Naive thymus-derived CD8-positive, alpha-beta T cell (primary cell): Measurements from ENCODE around the gene POFUT1. TPM values are rescaled to one million over a fixed set of nuclear protein-coding genes. Genes with fewer than 3 reads are reported as not detected.
"Not testable (repeated sequence)": the region's sequence is repeated elsewhere in the genome, so short reads cannot be mapped to it uniquely, and the experiment has no call there.

Experiments used
- ATAC-seq, 2 donors: fragments of 150-1000 bp; cut with Tn5 transposase in 1 of 2; sonication (Bioruptor Pico), chemical (Tn5 transposase) in 1 of 2; 1 replicate in 1 of 2; 2 replicates in 1 of 2; pipeline ENCODE4 v1.10.0; 2021; ENCODE audit warnings: mild to moderate bottlenecking in 2 of 2, moderate library complexity in 2 of 2
- POLR2A ChIA-PET: fragments of 350-600 bp; sonication (Branson Sonifier 250); formaldehyde crosslinking; loops from one replicate; lab custom pipeline; 2021; ENCODE audit warnings: antibody characterized with exemption; lab: Charles Lee
- DNase-seq, 10 donors: peaks; one replicate each; pipeline versions ENCODE4 v3.0.0 to v3.0.0-alpha.2; 2020 to 2022
- H3K27ac Mint-ChIP-seq, 10 donors: one replicate each; pipeline ENCODE4 v1.8.0; 2020 to 2022; ENCODE audit warnings: mild to moderate bottlenecking in 10 of 10, mixed read lengths in 10 of 10, moderate library complexity in 4 of 10, inconsistent platforms in 1 of 10
- H3K27me3 Mint-ChIP-seq, 5 donors: one replicate each; pipeline ENCODE4 v1.8.0; 2021 to 2022; ENCODE audit warnings: mixed read lengths in 5 of 5
- H3K36me3 Mint-ChIP-seq, 3 donors: one replicate each; pipeline ENCODE4 v1.8.0; 2020 to 2022; ENCODE audit warnings: mixed read lengths in 3 of 3, mild to moderate bottlenecking in 2 of 3, inconsistent platforms in 1 of 3
- H3K4me1 Mint-ChIP-seq, 4 donors: one replicate each; pipeline ENCODE4 v1.8.0; 2021 to 2022; ENCODE audit warnings: mixed read lengths in 4 of 4
- H3K4me3 Mint-ChIP-seq, 10 donors: one replicate each; pipeline ENCODE4 v1.8.0; 2020 to 2022; ENCODE audit warnings: mild to moderate bottlenecking in 10 of 10, mixed read lengths in 10 of 10, moderate library complexity in 6 of 10, inconsistent platforms in 1 of 10
- H3K9me3 Mint-ChIP-seq, 9 donors: one replicate each; pipeline ENCODE4 v1.8.0; 2020 to 2022; ENCODE audit warnings: mixed read lengths in 9 of 9, mild to moderate bottlenecking in 3 of 9, inconsistent platforms in 1 of 9, moderate library complexity in 1 of 9
- polyA plus RNA-seq, 3 donors: library from polyadenylated mRNA; unstranded; fragments of 300-500 nt; fragmentation: Illumina TruSeq; gene quantifications; one replicate each; pipeline ENCODE4 v1.2.3, GENCODE V29; 2021
- total RNA-seq, 8 experiments: library from RNA in 2 of 8; stranded (reverse) in 2 of 8; gene quantifications; one replicate each; pipeline ENCODE4 v1.2.3 and lab custom pipeline; 2021 to 2026

The POFUT1 gene
- total and polyA plus RNA-seq, 5 experiments from 2014 or later = 10.7 to 21.8 (median 15.0) TPM

DNA sequence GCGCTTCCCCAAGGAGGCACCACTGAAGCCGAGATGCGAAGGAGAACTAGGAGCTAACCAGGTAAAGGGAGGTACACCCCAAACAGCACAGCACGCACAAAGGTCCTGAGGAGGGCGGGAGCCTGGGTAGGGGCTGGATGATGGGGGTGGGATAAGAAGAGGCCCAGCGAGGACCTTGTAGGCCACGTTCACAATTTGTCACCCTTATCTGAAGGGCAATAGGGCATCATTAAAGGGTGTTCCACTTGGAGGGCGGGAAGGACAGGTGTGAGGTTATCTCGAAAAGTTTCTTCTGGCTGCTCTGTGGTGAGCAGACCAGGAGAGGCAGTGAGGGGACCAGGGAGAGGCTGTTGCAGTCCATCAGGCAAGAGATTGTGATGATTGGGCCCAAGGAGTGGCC, 25.6 kb downstream of the POFUT1 start:
- no peaks in the 10 kb centered on the region for H3K9me3 Mint-ChIP-seq
- POLR2A ChIA-PET = no interaction called here
- peak overlapping the region in 1 of 10 donors; percentile 28 for H3K4me3 Mint-ChIP-seq
- ATAC-seq (no peak), DNase-seq (no peak)
- no peaks in the 10 kb centered on the region for H3K27me3 Mint-ChIP-seq
- H3K36me3 Mint-ChIP-seq = peaks cover 0 to 63% (median 18%) of the 10 kb centered on the region in 3 donors
- peak overlapping the region in 5 of 10 donors; percentile 41 to 81 (median 53) for H3K27ac Mint-ChIP-seq
- peaks cover 14 to 25% (median 20%) of the 10 kb centered on the region in 4 donors for H3K4me1 Mint-ChIP-seq

DNA sequence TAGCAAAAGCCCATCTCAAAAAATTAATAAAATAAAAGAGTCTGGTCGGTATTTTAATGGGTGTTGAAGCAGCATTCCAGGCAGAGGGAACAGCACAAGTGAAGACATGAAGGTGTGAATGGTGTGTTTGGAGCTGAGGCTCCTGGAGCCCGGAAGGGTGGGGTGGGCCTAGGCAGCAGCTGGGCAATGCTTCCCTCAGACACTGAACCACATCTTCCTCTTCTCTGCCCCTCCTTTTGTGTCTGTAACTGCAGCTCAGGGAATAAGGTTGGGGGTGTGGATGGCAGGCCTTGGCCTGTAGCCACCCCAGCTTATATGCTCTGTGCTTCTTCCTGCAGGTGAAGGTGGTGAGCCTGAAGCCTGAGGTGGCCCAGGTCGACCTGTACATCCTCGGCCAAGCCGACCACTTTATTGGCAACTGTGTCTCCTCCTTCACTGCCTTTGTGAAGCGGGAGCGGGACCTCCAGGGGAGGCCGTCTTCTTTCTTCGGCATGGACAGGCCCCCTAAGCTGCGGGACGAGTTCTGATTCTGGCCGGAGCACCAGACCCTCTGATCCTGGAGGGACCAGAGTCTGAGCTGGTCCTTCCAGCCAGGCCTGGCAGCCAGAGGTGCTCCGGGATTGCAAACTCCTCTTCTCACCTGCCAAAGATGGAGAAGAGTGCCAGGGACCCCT, 26.6 kb downstream of the POFUT1 start:
- DNase-seq (no peak), ATAC-seq (no peak)
- POLR2A ChIA-PET = interaction anchor here (0.5 kb wide), 1 partner anchor 540 kb away, joined by 7 read pairs; no protein-coding TSS in a partner anchor
- Mint-ChIP-seq H3K27ac (no peak overlapping the region), H3K27me3 (no peaks in the 10 kb centered on the region), H3K4me3 (no peak overlapping the region), H3K36me3 (peaks cover 0 to 56% (median 16%) of the 10 kb centered on the region in 3 donors), H3K9me3 (no peaks in the 10 kb centered on the region), H3K4me1 (peaks cover 14 to 25% (median 20%) of the 10 kb centered on the region in 4 donors)

DNA sequence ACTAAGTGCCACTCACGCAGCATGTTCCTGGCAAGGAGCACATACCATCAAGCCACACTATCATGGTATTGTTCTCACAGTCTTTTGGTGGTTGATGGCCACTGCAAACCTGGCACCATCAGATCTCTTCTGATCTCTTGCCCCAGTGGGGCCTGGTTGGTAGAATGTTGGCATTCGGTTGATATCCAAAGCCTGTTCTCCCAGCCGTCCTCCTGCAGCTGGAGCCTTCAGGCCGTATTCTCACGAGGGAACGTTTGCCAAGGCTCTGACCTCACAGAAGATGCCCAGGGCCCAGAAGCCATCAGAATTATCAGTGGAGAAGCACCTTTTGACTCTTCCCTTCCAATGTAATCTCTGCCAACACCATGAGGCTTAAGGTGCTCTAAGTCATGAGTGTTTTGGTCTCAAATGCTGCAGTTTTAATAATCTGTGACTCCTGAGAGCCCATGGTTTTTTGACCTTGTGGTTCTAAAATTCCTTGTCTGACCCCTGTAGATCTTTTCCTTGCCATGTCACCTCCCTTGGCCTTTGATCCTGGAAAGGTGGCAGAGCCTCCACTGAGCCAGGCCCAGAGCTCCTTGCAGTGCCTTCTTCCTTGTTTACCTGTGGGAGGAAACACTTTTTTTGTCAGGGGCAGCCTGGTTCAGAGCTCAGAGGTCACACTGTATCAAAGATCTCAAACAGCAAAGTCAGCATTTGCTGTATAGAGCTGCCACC, 27.8 kb downstream of the POFUT1 start:
- H3K36me3 Mint-ChIP-seq = peaks cover 0 to 47% (median 16%) of the 10 kb centered on the region in 3 donors
- no peak for DNase-seq
- no peaks in the 10 kb centered on the region for H3K9me3 Mint-ChIP-seq
- no peak overlapping the region for H3K4me3 Mint-ChIP-seq
- POLR2A ChIA-PET = no interaction called here
- peak overlapping the region in 2 of 10 donors; percentile 20 to 77 for H3K27ac Mint-ChIP-seq
- no peaks in the 10 kb centered on the region for H3K27me3 Mint-ChIP-seq
- no peak for ATAC-seq
- H3K4me1 Mint-ChIP-seq = peaks cover 14 to 25% (median 21%) of the 10 kb centered on the region in 4 donors

DNA sequence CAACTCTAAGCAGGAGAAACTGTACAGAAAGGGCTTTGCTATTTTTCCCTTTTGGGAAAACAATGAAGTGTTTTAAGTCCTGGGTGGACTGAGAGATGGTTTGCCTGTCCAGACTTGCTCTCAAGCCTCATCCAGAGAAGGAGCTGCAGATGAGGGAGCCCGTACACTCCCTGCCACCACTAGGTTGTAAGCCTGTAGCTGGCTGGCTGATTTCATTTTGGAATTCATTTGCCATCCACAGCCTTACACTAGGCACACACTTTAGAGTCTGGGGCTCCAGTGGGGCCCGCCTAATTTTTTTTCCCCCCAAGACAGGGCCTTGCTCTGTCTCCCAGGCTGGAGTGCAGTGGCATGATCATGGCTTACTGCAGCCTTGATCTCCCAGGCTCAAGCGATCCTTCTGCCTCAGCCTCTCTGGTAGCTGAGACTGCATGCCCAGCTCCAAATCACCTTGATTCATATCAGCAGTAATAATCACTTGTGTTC, 28.4 kb downstream of the POFUT1 start:
- peaks cover 0 to 41% (median 13%) of the 10 kb centered on the region in 3 donors for H3K36me3 Mint-ChIP-seq

DNA sequence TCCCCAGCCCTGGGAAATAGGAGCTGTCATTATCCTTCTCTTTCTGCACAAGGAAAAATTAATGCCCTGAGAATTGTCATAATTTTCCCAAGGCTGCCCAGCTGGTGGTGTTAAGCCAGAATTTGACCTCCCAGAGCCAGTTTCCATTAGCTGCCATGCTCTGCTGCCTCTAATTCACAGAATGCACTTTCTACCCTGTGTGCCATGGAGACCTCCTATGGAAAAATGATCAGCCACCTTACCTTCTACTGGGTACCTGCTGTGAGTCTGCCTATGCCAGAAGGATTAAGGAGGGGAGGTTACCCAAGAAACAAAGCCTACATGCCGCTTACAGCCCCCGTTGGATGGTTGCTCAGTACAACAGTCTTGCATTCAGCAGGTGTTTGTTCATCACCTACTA, 29.1 kb downstream of the POFUT1 start:
- H3K4me1 Mint-ChIP-seq = peaks cover 9 to 19% (median 13%) of the 10 kb centered on the region in 4 donors
- H3K9me3 Mint-ChIP-seq = no peaks in the 10 kb centered on the region
- no peaks in the 10 kb centered on the region for H3K27me3 Mint-ChIP-seq
- H3K36me3 Mint-ChIP-seq = peaks cover 0 to 38% (median 13%) of the 10 kb centered on the region in 3 donors
- POLR2A ChIA-PET = no interaction called here
- DNase-seq (no peak), ATAC-seq (no peak)
- no peak overlapping the region for H3K4me3 Mint-ChIP-seq
- H3K27ac Mint-ChIP-seq = no peak overlapping the region

More for the DNA sequence above, 28.4 kb downstream of the POFUT1 start:
- H3K9me3 Mint-ChIP-seq = no peaks in the 10 kb centered on the region
- POLR2A ChIA-PET = no interaction called here
- peak overlapping the region in 1 of 10 donors; percentile 25 for H3K27ac Mint-ChIP-seq
- ATAC-seq (no peak), DNase-seq (no peak)
- H3K4me1 Mint-ChIP-seq = peaks cover 14 to 25% (median 20%) of the 10 kb centered on the region in 4 donors
- no peak overlapping the region for H3K4me3 Mint-ChIP-seq
- H3K27me3 Mint-ChIP-seq = no peaks in the 10 kb centered on the region

DNA sequence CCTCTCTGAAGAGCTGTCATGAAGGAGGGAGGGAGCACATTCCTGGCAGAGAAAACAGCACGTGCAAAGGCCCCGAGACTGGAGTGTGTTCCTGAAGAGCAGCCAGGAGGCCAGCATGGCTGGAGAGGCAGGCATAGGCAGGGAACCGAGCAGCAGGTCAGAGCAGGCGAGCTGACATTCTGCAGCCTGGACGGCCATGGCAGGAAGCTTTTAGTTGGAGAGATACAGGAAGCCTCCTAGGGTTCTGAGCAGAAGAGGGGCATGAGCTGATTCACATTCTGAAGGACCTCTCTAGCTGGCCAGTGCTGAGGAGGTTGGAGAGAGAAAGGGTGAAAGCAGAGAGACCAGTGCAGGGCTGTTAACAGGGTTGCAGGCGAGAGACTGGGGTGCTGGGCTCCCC, 29.7 kb downstream of the POFUT1 start:
- H3K27me3 Mint-ChIP-seq = no peaks in the 10 kb centered on the region
- H3K4me3 Mint-ChIP-seq = no peak overlapping the region
- H3K9me3 Mint-ChIP-seq = no peaks in the 10 kb centered on the region
- peak overlapping the region in 2 of 10 donors; percentile 12 to 66 for H3K27ac Mint-ChIP-seq
- DNase-seq = no peak
- H3K4me1 Mint-ChIP-seq = peaks cover 5 to 13% (median 7%) of the 10 kb centered on the region in 4 donors
- ATAC-seq = no peak
- H3K36me3 Mint-ChIP-seq = peaks cover 0 to 35% (median 13%) of the 10 kb centered on the region in 3 donors
- POLR2A ChIA-PET = no interaction called here

DNA sequence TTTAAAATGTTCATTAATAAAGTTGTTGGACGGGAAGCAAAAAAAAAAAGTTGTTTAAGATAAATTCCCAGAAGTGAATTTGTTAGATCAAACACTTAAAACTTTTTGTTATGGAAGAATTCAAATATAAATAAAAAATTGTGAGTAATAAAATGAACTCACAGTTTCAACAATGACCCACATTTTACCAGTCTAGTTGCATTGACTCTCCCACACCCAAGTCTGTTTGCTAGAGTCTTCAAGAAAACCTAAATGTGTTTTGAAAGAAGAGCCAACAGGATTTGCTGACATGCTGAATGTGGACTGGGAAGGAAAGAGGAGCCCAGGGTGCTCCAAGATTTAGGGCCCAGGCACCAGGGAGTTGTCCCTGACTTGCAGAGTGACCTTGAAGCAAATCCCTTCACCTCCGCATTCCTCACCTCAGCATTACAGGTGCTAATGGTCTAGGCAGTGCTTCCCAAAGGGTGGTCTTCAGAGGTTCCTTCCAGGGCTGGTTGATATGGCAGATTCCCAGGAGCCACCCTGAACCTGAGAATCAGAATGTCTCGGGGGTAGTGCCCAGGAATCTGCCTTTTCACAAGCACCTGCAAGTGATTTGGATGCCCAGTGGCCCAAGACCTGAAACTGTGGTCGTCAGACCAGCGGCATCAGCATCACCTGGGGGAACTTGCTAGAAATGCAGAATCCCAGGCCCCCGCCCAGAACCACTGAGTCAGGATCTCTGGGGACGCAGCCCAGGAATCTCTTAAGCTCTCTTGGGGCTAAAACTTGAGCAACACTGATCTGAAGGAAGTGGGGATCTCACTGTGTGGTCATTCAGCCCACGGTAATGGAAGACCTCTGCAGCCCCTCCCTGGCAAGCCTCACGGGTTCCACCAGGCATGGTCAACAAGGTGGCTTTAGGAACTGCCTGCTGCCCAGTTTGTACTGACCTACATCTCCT, 31.1 kb downstream of the POFUT1 start:
- H3K9me3 Mint-ChIP-seq = no peaks in the 10 kb centered on the region
- no peaks in the 10 kb centered on the region for H3K27me3 Mint-ChIP-seq
- POLR2A ChIA-PET = no interaction called here
- H3K36me3 Mint-ChIP-seq = peaks cover 0 to 25% (median 10%) of the 10 kb centered on the region in 3 donors
- DNase-seq (no peak), ATAC-seq (no peak)
- peak overlapping the region in 1 of 10 donors; percentile 50 for H3K27ac Mint-ChIP-seq
- no peak overlapping the region for H3K4me3 Mint-ChIP-seq
- H3K4me1 Mint-ChIP-seq = peaks cover 0 to 5% (median 0%) of the 10 kb centered on the region in 4 donors

DNA sequence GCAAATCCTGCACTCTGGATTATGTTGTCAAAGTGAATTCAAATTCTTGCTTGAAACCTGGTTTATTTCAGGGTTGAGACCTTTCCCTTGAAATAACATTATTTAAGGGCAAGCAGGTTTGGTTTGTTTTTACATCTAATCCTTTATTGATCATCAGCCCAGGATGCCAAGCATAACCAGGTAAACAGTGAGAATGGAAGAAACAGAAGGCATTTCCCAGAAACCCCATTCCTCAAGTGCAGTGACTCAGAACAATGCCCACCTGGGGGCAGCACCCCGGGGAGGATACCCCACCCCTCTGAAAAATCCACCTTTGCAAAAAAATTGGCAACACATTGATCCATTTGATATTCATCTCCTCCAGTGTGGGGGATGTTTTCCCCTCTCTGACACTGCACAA, 32.5 kb downstream of the POFUT1 start:
- peaks cover 0 to 3% (median 0%) of the 10 kb centered on the region in 4 donors for H3K4me1 Mint-ChIP-seq
- DNase-seq (no peak), ATAC-seq (no peak)
- no peaks in the 10 kb centered on the region for H3K9me3 Mint-ChIP-seq
- H3K27ac Mint-ChIP-seq = peak overlapping the region in 4 of 10 donors; percentile 5 to 82 (median 53)
- no peak overlapping the region for H3K4me3 Mint-ChIP-seq
- peaks cover 0 to 13% (median 6%) of the 10 kb centered on the region in 3 donors for H3K36me3 Mint-ChIP-seq
- POLR2A ChIA-PET = no interaction called here
- H3K27me3 Mint-ChIP-seq = no peaks in the 10 kb centered on the region

DNA sequence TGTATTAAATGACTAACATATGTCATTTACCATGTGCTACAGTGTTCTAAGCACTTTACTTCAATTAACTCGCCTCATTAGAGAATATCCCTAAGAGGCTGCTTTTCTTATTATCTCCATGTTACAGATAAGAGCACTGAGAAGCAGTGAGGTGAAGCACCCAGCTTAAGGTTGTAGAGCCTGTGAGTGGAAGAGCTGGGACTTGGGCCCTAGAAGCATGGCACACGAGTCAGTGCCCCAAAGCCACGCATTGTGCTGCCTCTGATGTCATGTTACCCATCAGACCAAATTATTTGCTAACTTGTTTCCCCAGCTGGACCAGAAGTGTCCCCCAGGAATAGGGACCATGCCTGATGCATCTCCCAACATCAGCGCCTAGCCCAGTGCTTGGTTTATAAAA, 34.1 kb downstream of the POFUT1 start:
- Mint-ChIP-seq H3K36me3 (peaks cover 0 to 2% (median 0%) of the 10 kb centered on the region in 3 donors), H3K4me3 (no peak overlapping the region), H3K27me3 (no peaks in the 10 kb centered on the region), H3K9me3 (no peaks in the 10 kb centered on the region), H3K4me1 (peaks cover 0 to 3% (median 1%) of the 10 kb centered on the region in 4 donors), H3K27ac (no peak overlapping the region)
- DNase-seq (no peak), ATAC-seq (no peak)
- POLR2A ChIA-PET = no interaction called here

DNA sequence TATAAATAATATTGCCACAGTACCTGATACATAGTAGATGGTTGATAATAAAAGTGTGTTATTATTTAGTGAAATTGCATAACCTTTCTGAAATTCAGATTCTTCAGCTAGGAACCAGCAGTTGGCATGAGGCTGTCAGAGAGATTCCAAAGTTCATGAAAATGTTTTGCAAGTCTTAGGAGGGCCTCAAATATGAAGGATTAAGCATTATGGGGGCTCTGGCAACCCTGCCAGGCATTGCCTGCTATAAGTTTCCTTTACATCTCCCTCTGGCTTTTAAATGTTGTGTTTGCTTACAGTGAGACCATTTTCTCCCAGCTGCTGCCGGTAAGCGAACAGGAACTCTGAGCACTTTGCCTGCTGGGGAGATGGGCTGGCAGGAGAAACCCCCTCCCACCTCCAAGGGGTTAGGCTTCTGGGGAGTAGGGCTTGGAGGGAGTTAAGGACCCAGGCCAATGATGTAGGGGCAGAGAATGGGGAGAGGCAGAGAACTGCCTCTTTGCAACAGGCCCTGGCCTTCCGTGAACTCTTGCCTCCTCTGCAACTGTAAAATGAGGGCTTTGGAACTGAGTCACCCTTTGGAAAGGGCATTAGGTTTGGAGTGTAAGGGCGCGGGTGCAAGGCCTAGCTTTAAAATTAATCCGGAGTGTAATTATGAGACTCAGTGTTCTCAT, 36.6 kb downstream of the POFUT1 start:
- Mint-ChIP-seq H3K4me3 (no peak overlapping the region), H3K9me3 (no peaks in the 10 kb centered on the region), H3K36me3 (no peaks in the 10 kb centered on the region), H3K27me3 (no peaks in the 10 kb centered on the region), H3K27ac (peak overlapping the region in 5 of 10 donors; percentile 40 to 67 (median 41)), H3K4me1 (peaks cover 0 to 8% (median 6%) of the 10 kb centered on the region in 4 donors)
- DNase-seq = no peak
- POLR2A ChIA-PET = no interaction called here
- no peak for ATAC-seq

DNA sequence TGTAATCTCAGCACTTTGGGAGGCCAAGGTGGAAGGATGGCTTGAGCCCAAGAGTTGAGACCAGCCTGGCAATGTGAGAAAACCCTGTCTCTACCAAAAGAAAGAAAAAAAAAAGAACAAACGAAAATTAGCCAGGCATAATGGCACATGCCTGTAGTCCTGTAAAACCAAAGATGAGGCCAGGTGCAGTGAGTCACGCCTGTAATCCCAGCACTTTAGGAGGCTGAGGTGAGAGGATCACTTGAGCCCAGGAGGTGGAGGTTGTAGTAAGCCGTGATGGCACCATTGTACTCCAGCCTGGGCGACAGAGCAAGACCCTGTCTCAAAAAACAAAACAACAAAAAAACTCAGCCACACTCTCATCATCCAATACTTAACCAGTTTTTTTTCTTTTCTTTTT, 37.3 kb downstream of the POFUT1 start:
- ATAC-seq (no peak), DNase-seq (no peak)
- Mint-ChIP-seq H3K27me3 (no peaks in the 10 kb centered on the region), H3K9me3 (no peaks in the 10 kb centered on the region), H3K4me1 (peaks cover 0 to 14% (median 9%) of the 10 kb centered on the region in 4 donors), H3K27ac (peak overlapping the region in 2 of 10 donors; percentile 28 to 41), H3K4me3 (no peak overlapping the region), H3K36me3 (no peaks in the 10 kb centered on the region)
- POLR2A ChIA-PET = no interaction called here

DNA sequence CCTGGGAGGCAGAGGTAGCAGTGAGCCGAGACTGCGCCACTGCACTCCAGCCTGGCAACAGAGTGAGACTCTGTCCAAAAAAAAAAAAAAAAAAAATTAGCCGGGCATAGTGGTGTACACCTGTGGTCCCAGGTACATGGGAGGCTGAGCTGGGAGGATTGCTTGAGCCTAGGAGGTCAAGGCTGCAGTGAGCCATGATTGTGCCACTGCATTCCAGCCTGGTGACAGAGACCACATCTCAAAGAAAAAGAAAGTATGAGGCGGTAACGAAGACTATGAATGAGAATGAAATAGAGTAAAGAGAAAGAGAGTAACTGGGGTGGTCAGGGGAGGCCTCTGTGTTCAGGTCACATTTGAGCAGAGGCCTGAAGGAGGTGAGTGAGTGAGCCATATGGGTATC, 38.5 kb downstream of the POFUT1 start:
- H3K27me3 Mint-ChIP-seq, POLR2A ChIA-PET: not testable (repeated sequence)
- peak overlapping the region in 6 of 10 donors; percentile 10 to 81 (median 49) for H3K27ac Mint-ChIP-seq

More for the DNA sequence above, 38.5 kb downstream of the POFUT1 start:
- H3K36me3 Mint-ChIP-seq, H3K9me3 Mint-ChIP-seq, H3K4me3 Mint-ChIP-seq, ATAC-seq, DNase-seq: not testable (repeated sequence)
- peaks cover 0 to 20% (median 12%) of the 10 kb centered on the region in 4 donors for H3K4me1 Mint-ChIP-seq
